Mucosa of rectum (tissue), 2 donors: Measurements from ENCODE around the gene TNK1.

Experiments used
- H3K27ac ChIP-seq, 2 donors: one replicate each; pipeline ENCODE4 v1.7.0; 2013; ENCODE audit warnings: inconsistent platforms in 2 of 2, low read depth in 2 of 2, low read length in 2 of 2
- H3K27me3 ChIP-seq, 2 donors: one replicate each; pipeline ENCODE4 v1.7.0; 2013; ENCODE audit warnings: low read length in 2 of 2; ENCODE audit not compliant: control insufficient read depth in 2 of 2, insufficient read depth in 2 of 2
- H3K36me3 ChIP-seq, 2 donors: one replicate each; pipeline ENCODE4 v1.7.0; 2013; ENCODE audit warnings: low read length in 2 of 2; ENCODE audit not compliant: control insufficient read depth in 2 of 2, insufficient read depth in 2 of 2
- H3K4me1 ChIP-seq, 2 donors: one replicate each; pipeline ENCODE4 v1.7.0; 2013; ENCODE audit warnings: low read length in 2 of 2, mild to moderate bottlenecking in 1 of 2; ENCODE audit not compliant: control insufficient read depth in 2 of 2, insufficient read depth in 2 of 2
- H3K4me3 ChIP-seq, 2 donors: one replicate each; pipeline ENCODE4 v1.7.0; 2013; ENCODE audit warnings: low read length in 2 of 2
- H3K9ac ChIP-seq, 2 donors: one replicate each; pipeline ENCODE4 v1.7.0; 2013; ENCODE audit warnings: low read length in 2 of 2, low read depth in 1 of 2, mild to moderate bottlenecking in 1 of 2
- H3K9me3 ChIP-seq, 2 donors: one replicate each; pipeline ENCODE4 v1.7.0; 2013; ENCODE audit warnings: low read length in 2 of 2; ENCODE audit not compliant: control insufficient read depth in 2 of 2
- donor health status: healthy.
- donor health status: Normal muscosa, but diverticular disease.

The TNK1 gene

DNA sequence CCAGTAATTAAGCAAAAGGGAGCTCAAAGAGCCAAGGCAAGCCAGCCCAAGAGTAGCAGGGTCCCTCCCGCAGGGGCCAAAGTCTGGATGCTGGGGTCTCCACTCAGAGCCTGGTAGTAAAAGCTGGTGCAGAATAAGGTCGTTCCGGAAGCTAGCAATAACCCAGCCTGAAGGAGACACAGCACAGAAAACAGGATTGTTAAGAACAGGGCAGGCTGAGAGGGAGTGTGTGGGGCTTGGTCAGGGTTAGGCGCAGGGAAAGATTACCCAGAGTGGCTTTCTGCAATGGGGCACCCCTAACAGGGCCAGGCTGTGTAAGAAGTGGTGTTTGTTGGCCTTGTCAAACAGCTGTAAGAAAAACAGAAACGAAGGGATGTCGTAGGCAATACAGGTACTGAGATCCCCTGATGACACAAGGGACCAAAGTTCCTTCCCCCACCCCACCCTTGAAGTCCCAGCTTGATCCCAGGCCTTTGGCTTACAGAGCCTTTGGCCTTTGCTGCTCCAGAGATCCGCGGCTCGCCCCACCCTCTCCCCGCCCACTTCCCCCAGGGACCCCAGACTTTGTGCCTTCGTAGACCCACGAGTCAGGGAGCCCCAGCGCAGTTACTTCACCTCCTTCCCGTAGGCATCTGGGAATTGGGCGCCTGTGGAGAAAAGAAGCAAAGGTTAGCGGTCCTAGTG lies 22.3 kb downstream of the TNK1 start:
- peak overlapping the region; percentile 43 to 77 for H3K9ac ChIP-seq
- H3K27ac ChIP-seq = peak overlapping the region; percentile 92
- peaks cover 0 to 12% of the 10 kb centered on the region in 2 donors for H3K27me3 ChIP-seq
- H3K4me1 ChIP-seq = peaks cover 6 to 7% of the 10 kb centered on the region in 2 donors
- no peaks in the 10 kb centered on the region for H3K9me3 ChIP-seq
- peak overlapping the region; percentile 82 to 91 for H3K4me3 ChIP-seq
- H3K36me3 ChIP-seq = no peaks in the 10 kb centered on the region

DNA sequence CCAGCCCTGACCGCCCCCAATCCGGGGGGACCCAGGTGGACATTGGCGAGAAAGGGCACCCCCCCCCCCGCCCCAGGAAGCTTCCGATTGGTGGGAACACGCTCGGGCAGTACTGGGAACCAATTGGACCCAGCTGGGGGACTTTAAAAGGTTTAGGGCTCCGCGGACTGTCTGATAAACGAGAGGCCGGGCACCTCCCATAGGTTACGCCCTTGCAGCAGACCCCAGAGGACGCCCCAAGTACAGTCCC lies 22.8 kb downstream of the TNK1 start:
- H3K27me3 ChIP-seq = peaks cover 0 to 12% of the 10 kb centered on the region in 2 donors
- H3K9ac ChIP-seq = peak overlapping the region; percentile 43 to 77
- no peaks in the 10 kb centered on the region for H3K36me3 ChIP-seq
- H3K9me3 ChIP-seq = no peaks in the 10 kb centered on the region
- peak overlapping the region; percentile 82 to 91 for H3K4me3 ChIP-seq
- H3K4me1 ChIP-seq = peaks cover 6 to 7% of the 10 kb centered on the region in 2 donors
- peak overlapping the region; percentile 92 for H3K27ac ChIP-seq

DNA sequence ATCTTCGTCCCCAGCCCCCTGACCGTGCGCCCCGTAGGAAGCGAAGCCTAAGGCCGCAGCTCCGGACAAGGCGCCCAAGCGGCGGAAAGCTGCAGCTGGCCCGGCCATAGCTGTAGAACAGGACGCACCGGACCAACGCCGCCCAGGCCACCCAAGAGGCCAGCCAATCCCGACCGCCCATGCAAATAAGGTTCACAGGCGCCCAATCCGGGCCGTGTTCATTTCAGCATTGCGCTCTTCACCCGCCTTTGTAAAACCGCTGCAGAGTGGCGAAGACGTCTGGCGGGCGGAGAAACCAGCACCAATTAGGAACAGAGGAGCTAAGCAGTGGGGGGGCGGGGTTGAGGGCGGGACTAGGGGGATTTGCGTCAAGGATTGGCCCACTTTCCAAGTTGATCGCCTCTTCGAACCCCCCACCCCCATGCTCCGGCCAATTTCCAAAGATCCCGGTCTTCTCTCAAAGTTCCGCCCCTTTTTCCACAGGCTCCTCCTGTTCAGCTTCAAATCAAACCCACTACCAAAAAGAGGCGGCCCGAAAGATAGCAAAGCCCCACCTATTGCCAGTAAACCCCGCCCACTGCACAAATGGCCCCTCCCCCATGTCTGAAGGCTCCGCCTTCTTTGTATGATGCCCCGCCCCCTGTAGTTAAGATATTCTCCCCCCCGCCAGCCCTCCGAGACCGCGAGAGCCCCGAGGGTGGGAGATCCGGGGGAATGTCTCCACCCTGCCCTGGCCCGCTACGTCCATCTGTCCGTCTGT lies 23.3 kb downstream of the TNK1 start, which contains the start of gene TMEM256:
TMEM256 (minus strand) TSS at position 121 of the 760 bp plus-strand sequence; CDS start at position 108, 13 bp downstream.
- H3K27me3 ChIP-seq = peaks cover 0 to 12% of the 10 kb centered on the region in 2 donors
- peak within 1 kb of the TSS; percentile 92 for H3K27ac ChIP-seq
- H3K4me1 ChIP-seq = peaks cover 6 to 7% of the 10 kb centered on the region in 2 donors
- H3K9me3 ChIP-seq = no peaks in the 10 kb centered on the region
- no peaks in the 10 kb centered on the region for H3K36me3 ChIP-seq
- peak within 1 kb of the TSS; percentile 82 to 91 for H3K4me3 ChIP-seq
- H3K9ac ChIP-seq = peak within 1 kb of the TSS; percentile 52 to 77

DNA sequence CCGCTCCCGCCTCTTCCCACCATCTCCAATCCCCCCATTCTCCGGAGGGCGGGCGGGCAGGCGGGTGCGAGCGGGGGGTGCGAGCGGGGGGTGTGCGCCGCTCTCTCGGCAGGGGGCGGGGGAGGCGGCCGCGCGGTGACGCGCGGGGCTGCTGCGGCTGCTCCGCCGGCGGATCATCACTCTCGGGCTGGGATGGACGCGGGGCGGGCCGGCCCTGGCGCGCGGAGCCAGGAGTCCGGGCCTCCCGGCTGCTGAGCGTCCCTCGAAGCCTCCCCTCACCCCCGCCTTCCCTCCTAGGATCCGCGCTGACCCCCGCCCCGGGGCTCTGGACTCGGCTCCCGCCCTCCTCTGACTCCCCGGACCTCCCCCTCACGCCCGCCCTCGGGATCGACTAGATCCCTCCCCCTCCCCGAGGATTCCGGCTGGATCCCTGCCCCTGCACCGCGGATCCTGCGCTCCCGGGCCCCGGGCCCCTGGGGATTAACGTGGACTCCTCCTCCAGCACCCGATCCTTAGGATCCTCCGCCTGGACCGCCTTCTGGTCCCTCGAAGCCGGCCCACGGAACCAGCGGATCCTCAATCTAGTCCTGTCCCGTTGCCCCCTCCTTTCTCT lies 24.0 kb downstream of the TNK1 start:
- Histone ChIP-seq H3K4me3 (peak overlapping the region; percentile 82 to 91), H3K4me1 (peaks cover 6 to 7% of the 10 kb centered on the region in 2 donors), H3K36me3 (no peaks in the 10 kb centered on the region), H3K27me3 (peaks cover 0 to 12% of the 10 kb centered on the region in 2 donors), H3K9ac (peak overlapping the region; percentile 28 to 52), H3K27ac (peak overlapping the region; percentile 66 to 92), H3K9me3 (no peaks in the 10 kb centered on the region)

DNA sequence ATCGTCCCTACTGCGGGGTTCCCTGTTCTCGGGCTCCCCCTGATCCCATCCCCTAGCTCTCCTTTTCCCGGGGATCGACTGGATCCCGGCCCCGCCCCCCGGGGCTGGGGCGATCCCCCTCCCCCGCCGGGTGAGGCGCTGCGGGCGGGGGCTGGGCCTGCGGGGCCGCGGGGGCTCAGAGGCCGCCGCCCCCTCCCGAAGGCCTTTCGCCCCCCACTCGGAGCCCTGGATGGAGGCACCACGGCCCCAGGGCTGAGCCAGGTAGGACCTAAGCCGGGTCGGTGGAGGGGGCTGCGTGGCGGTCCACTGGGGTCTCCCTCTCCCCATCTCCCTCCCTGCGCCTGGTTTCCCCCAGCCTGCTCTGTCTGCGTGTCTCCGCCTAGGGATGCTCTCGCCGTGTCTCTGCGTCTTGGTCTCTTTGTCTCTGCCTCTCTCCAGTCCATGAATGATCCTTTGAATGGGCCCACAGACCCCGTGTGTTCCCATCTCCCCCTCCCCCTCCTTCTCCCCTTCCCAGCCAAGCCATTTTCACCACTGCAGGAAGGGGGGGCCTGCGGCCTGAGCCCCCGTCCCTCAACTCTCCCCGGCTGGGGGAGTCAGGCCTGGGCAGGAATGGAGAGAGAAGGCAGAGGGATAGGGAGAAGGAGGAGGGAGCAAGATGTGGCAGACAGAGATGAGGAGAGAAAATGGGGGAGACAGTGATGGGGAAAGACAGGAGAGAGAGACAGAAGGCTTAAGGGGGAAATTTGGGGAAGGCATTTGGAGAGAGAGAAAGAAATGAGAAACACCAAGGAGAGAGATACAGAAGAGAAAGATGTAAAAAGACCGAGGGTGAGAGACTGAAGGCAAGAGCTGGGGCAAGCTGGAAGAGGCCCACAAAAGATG lies 24.7 kb downstream of the TNK1 start:
- H3K9ac ChIP-seq = peak overlapping the region; percentile 28 to 52
- peaks cover 0 to 12% of the 10 kb centered on the region in 2 donors for H3K27me3 ChIP-seq
- no peaks in the 10 kb centered on the region for H3K9me3 ChIP-seq
- peak overlapping the region in 1 of 2 donors; percentile 92 for H3K27ac ChIP-seq
- H3K36me3 ChIP-seq = no peaks in the 10 kb centered on the region
- peak overlapping the region; percentile 63 to 82 for H3K4me3 ChIP-seq
- H3K4me1 ChIP-seq = peaks cover 6 to 7% of the 10 kb centered on the region in 2 donors

DNA sequence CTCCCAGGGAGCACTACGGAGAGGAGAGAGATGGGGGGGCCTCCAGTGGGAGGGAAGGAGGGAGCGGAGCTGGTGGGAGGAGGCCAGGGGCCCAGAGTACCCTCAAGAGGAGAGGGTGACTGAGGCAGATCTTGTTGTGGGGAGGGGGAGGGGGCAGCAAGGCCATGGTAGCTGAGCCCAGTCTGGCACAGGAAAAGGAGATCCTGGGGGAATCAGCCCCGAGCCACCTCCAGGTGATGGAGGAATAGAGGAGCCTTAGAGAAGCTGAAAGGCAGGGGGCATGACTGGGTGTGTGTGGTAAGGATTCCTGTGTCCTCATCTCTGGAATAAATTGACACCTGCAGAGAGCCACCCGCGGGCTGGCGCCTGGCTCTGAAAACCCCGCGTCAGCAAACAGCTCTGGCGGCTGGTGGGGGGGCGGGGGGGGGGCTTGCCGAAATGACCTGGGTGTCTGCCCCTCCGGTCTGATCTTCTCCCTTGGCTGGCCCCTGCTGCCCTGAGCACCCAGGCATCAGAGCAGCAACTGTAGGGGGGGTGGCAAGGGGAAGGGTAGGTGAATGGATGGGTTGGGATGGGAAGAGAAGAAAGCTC lies 25.4 kb downstream of the TNK1 start:
- Histone ChIP-seq H3K27ac (no peak overlapping the region), H3K4me1 (peaks cover 6 to 7% of the 10 kb centered on the region in 2 donors), H3K36me3 (no peaks in the 10 kb centered on the region), H3K9ac (no peak overlapping the region), H3K4me3 (no peak overlapping the region), H3K27me3 (peaks cover 0 to 12% of the 10 kb centered on the region in 2 donors), H3K9me3 (no peaks in the 10 kb centered on the region)

DNA sequence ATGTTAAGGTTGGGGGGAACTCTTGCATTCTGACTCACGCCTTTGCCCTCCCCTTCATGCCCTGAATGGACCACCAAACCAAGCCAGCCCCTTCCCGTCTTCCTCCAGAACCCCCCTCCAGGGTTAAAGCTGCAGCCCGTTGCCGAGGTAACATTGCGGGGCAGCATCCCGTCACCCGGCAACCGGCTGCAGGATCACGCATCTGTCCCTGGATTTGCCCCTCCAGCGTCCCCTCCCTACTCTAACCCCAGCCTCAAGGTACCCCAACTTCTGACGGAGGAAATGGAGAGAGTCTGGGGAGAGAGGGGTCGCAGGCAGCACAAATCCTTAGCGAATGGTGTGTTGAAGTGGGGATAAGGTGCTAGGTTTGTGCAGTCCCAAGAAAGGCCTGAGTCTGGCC lies 26.2 kb downstream of the TNK1 start:
- Histone ChIP-seq H3K27ac (no peak overlapping the region), H3K4me1 (peaks cover 6 to 7% of the 10 kb centered on the region in 2 donors), H3K36me3 (no peaks in the 10 kb centered on the region), H3K9ac (no peak overlapping the region), H3K27me3 (peaks cover 0 to 12% of the 10 kb centered on the region in 2 donors), H3K4me3 (no peak overlapping the region), H3K9me3 (no peaks in the 10 kb centered on the region)

DNA sequence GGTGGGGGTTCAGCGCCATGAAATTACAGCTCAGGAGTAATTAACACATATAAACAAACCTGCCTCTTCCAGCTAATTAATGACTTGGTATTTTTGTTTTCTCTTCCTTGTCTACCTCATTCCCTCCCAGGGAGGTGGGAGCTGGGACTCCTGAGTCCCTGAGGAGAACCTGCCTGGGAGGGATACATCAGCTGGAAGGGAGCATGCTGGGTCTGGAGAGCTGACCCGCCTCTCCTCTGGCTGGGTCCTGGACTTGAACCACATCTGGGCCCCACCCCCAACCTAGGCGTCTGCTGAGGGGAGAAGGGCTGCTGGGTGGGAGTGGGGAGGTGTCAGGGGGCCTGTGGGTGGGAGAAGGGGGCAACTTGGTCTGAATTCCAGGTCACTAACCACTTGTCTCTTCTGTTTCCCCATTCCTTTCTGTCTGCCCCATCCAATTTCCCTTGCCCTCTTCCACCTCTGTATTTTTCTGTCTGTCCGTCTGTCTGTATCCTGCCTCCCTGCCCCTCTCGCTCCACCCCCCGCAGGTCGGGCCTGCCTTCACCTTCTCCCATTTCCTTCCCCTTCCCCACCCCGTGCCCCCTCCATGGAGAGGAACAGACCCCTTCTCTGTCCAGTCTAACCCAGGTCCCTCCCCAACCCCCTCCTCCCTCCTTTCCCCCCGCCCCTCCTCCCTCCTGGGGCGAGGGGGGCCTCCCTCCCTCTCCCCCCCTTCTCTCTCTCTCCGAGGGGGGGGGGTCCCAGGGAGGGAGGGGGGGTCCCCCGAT lies 26.8 kb downstream of the TNK1 start, which contains the start of gene NLGN2:
NLGN2 (plus strand) TSS at position 361 of the 767 bp plus-strand sequence. CDS start 411 bp downstream, outside the sequence.
- peaks cover 5 to 6% of the 10 kb centered on the region in 2 donors for H3K4me1 ChIP-seq
- H3K27ac ChIP-seq = no peak within 1 kb of the TSS
- H3K4me3 ChIP-seq = no peak within 1 kb of the TSS
- no peaks in the 10 kb centered on the region for H3K9me3 ChIP-seq
- no peak within 1 kb of the TSS for H3K9ac ChIP-seq
- peaks cover 0 to 12% of the 10 kb centered on the region in 2 donors for H3K27me3 ChIP-seq
- H3K36me3 ChIP-seq = no peaks in the 10 kb centered on the region

DNA sequence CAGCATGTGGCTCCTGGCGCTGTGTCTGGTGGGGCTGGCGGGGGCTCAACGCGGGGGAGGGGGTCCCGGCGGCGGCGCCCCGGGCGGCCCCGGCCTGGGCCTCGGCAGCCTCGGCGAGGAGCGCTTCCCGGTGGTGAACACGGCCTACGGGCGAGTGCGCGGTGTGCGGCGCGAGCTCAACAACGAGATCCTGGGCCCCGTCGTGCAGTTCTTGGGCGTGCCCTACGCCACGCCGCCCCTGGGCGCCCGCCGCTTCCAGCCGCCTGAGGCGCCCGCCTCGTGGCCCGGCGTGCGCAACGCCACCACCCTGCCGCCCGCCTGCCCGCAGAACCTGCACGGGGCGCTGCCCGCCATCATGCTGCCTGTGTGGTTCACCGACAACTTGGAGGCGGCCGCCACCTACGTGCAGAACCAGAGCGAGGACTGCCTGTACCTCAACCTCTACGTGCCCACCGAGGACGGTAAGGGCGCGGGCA lies 27.4 kb downstream of the TNK1 start:
- H3K36me3 ChIP-seq = no peaks in the 10 kb centered on the region
- no peak overlapping the region for H3K9ac ChIP-seq
- H3K4me1 ChIP-seq = no peaks in the 10 kb centered on the region
- no peak overlapping the region for H3K4me3 ChIP-seq
- H3K9me3 ChIP-seq = no peaks in the 10 kb centered on the region
- no peak overlapping the region for H3K27ac ChIP-seq
- H3K27me3 ChIP-seq = peaks cover 0 to 12% of the 10 kb centered on the region in 2 donors
